Measurements from ENCODE around the gene IGFBPL1.
"Not testable (repeated sequence)": the region's sequence is repeated elsewhere in the genome, so short reads cannot be mapped to it uniquely, and the experiment has no call there.

Gene IGFBPL1

GRCh38 chr9:38395653-38396370 is 28.4 kb downstream of the IGFBPL1 start:
- no peak for DNase-seq

GRCh38 chr9:38394416-38394815 is 29.8 kb downstream of the IGFBPL1 start:
- DNase-seq, result no peak

- DNase-seq, result no peak
These were observed 31.0 kb downstream of the IGFBPL1 start for GRCh38 chr9:38393128-38393796.

- peak; percentile 69 for DNase-seq
These were observed 31.8 kb downstream of the IGFBPL1 start, which contains the start of gene ALDH1B1 for GRCh38 chr9:38392235-38393127. Gene ALDH1B1 (plus strand): TSS chr9:38392702. CDS start chr9:38395749, 3,047 bp downstream.

- DNase-seq, result no peak
These were observed 32.8 kb downstream of the IGFBPL1 start for GRCh38 chr9:38391278-38392118.

- no peak for DNase-seq
These were observed 33.4 kb downstream of the IGFBPL1 start for GRCh38 chr9:38390851-38391250.

GRCh38 chr9:38390442-38390841 is 33.8 kb downstream of the IGFBPL1 start:
- no peak for DNase-seq

- no peak for DNase-seq
These were observed 34.9 kb downstream of the IGFBPL1 start for GRCh38 chr9:38389313-38389712.

GRCh38 chr9:38388283-38389223 is 35.7 kb downstream of the IGFBPL1 start:
- DNase-seq, result no peak

GRCh38 chr9:38387751-38388150 is 36.5 kb downstream of the IGFBPL1 start:
- DNase-seq, result no peak

- no peak for DNase-seq
These were observed 37.2 kb downstream of the IGFBPL1 start for GRCh38 chr9:38387066-38387465.

- no peak for DNase-seq
These were observed 37.8 kb downstream of the IGFBPL1 start for GRCh38 chr9:38386319-38386895.

GRCh38 chr9:38385896-38386295 is 38.4 kb downstream of the IGFBPL1 start:
- DNase-seq, result no peak

GRCh38 chr9:38384990-38385848 is 39.0 kb downstream of the IGFBPL1 start:
- no peak for DNase-seq

GRCh38 chr9:38382141-38382540 is 42.1 kb downstream of the IGFBPL1 start:
- no peak for DNase-seq

GRCh38 chr9:38380872-38381534 is 43.3 kb downstream of the IGFBPL1 start:
- no peak for DNase-seq

GRCh38 chr9:38380230-38380871 is 43.9 kb downstream of the IGFBPL1 start:
- DNase-seq, result no peak

GRCh38 chr9:38377336-38378083 is 46.7 kb downstream of the IGFBPL1 start:
- not testable (repeated sequence) for DNase-seq

Measured in activated CD8-positive, alpha-beta memory T cell treated with anti-CD3 and anti-CD28 coated beads, Interleukin-2, amount 50 U/mL, for 4 hours (primary cell).